ENCODE data around the gene KRT71. TPM values are rescaled to one million over a fixed set of nuclear protein-coding genes. Genes with fewer than 3 reads are reported as not detected.
"Not testable (repeated sequence)": the region's sequence is repeated elsewhere in the genome, so short reads cannot be mapped to it uniquely, and the experiment has no call there.

Gene KRT71
- polyA plus RNA-seq, 1 experiment, result not detected

DNA sequence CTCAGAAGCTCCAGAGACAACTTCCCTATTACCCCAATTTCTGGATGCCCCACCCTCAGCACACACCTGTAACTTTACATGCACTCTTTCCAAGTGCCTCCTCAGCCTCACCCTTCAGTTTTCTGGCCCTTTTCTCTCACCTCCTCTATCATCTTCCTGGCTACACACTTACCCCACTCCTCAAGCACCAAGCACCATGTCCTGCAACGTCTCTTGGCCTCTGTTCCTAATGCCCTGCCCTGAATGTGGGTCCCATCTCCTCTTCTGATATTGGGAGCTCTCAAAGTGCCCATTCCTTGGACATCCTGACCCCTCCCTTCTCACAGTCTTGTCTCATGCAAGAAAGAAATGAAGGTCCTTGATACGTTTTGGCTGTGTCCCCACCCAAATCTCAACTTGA lies 47.1 kb upstream of the KRT71 start:
- H3K27me3 ChIP-seq (ENCODE audit: control insufficient read depth, insufficient read depth, low read length), result peaks cover 21% of the 10 kb centered on the region
- ChIA-PET CTCF (interaction anchor here (1.0 to 1.1 kb wide), 2 partner anchors 17 to 285 kb away, joined by 3 read pairs; no protein-coding TSS in a partner anchor), POLR2A (no interaction called here)
- no peaks in the 10 kb centered on the region for H3K36me3 ChIP-seq (ENCODE audit: control insufficient read depth, insufficient read depth, low read length)
- no peak for DNase-seq (ENCODE audit: low read depth)
- TF ChIP-seq, protein P1, sequence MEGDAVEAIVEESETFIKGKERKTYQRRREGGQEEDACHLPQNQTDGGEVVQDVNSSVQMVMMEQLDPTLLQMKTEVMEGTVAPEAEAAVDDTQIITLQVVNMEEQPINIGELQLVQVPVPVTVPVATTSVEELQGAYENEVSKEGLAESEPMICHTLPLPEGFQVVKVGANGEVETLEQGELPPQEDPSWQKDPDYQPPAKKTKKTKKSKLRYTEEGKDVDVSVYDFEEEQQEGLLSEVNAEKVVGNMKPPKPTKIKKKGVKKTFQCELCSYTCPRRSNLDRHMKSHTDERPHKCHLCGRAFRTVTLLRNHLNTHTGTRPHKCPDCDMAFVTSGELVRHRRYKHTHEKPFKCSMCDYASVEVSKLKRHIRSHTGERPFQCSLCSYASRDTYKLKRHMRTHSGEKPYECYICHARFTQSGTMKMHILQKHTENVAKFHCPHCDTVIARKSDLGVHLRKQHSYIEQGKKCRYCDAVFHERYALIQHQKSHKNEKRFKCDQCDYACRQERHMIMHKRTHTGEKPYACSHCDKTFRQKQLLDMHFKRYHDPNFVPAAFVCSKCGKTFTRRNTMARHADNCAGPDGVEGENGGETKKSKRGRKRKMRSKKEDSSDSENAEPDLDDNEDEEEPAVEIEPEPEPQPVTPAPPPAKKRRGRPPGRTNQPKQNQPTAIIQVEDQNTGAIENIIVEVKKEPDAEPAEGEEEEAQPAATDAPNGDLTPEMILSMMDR (IDR thresholded peaks at IDR 0.05; ENCODE audit: insufficient read depth, low read depth, low read length), result no peak
- H3K4me3 ChIP-seq (ENCODE audit: low read depth, low read length), result no peak overlapping the region

DNA sequence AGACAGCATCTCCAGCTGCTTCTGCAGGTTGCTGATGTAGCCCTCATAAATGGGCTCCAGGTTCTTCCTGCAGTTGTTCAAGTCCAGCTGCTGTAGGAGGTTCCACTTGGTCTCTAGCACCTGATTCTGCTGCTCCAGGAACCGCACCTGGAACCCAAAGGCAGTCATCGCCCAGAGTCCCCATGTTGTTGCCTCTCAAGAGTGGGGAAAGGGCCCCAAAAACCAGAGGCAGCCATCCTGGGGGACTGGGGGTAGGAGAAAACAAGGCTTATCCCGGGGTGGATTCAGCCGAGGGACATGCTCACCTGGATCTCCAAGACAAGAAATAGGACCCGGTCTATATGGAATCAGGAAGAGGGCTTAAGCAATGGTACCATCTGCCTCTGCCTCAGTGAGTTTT lies 46.0 kb upstream of the KRT71 start:
- CTCF ChIA-PET, result interaction anchor here (1.0 to 1.1 kb wide), 2 partner anchors 16 to 287 kb away, joined by 3 read pairs; no protein-coding TSS in a partner anchor
- POLR2A ChIA-PET, result no interaction called here
- TF ChIP-seq, protein P1 (IDR thresholded peaks at IDR 0.05; ENCODE audit: insufficient read depth, low read depth, low read length), result no peak
- no peak overlapping the region for H3K4me3 ChIP-seq (ENCODE audit: low read depth, low read length)
- no peaks in the 10 kb centered on the region for H3K36me3 ChIP-seq (ENCODE audit: control insufficient read depth, insufficient read depth, low read length)
- no peak for DNase-seq (ENCODE audit: low read depth)
- peaks cover 17% of the 10 kb centered on the region for H3K27me3 ChIP-seq (ENCODE audit: control insufficient read depth, insufficient read depth, low read length)

DNA sequence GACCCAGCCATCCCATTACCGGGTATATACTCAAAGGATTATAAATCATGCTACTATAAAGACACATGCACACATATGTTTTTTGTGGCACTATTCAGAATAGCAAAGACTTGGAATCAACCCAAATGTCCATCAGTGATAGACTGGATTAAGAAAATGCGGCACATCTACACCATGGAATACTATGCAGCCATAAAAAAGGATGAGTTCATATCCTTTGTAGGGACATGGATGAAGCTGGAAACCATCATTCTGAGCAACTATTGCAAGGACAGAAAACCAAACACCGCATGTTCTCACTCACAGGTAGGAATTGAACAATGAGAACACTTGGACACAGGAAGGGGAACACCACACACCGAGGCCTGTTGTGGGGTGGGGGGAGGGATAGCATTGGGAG lies 41.3 kb upstream of the KRT71 start:
- CTCF ChIA-PET, result interaction anchor here (2.1 to 3.4 kb wide), 2 partner anchors 12 to 286 kb away, joined by 5 to 13 read pairs; no protein-coding TSS in a partner anchor
- POLR2A ChIA-PET; H3K36me3 ChIP-seq (ENCODE audit: control insufficient read depth, insufficient read depth, low read length); DNase-seq (ENCODE audit: low read depth); H3K4me3 ChIP-seq (ENCODE audit: low read depth, low read length): not testable (repeated sequence)
- peaks cover 13% of the 10 kb centered on the region for H3K27me3 ChIP-seq (ENCODE audit: control insufficient read depth, insufficient read depth, low read length)

DNA sequence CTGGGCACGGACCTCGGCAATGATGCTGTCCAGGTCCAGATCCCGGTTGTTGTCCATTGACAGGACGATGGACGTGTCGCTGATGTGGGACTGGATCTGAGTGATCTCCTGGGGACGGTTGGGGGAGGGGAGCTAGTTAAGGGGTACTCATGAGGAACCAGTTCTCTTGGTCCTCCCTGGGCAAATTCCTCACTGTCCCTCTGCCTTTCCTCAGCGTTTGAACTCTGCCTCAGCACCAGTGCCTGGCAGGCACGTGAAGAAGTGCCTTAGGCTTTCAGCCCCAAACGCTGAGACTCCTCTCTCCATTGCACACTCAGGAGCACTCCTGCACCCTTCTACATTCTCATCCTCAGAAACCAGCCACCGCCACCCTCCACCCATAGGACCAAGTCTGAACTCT lies 38.6 kb upstream of the KRT71 start:
- CTCF ChIA-PET, result interaction anchor here (1.6 to 2.4 kb wide), 2 partner anchors 274 to 288 kb away, joined by 5 to 7 read pairs; no protein-coding TSS in a partner anchor
- Histone ChIP-seq H3K36me3 (ENCODE audit: control insufficient read depth, insufficient read depth, low read length) (no peaks in the 10 kb centered on the region), H3K27me3 (ENCODE audit: control insufficient read depth, insufficient read depth, low read length) (peaks cover 11% of the 10 kb centered on the region), H3K4me3 (ENCODE audit: low read depth, low read length) (no peak overlapping the region)
- POLR2A ChIA-PET, result no interaction called here
- TF ChIP-seq, protein P1 (IDR thresholded peaks at IDR 0.05; ENCODE audit: insufficient read depth, low read depth, low read length), result no peak
- DNase-seq (ENCODE audit: low read depth), result no peak

DNA sequence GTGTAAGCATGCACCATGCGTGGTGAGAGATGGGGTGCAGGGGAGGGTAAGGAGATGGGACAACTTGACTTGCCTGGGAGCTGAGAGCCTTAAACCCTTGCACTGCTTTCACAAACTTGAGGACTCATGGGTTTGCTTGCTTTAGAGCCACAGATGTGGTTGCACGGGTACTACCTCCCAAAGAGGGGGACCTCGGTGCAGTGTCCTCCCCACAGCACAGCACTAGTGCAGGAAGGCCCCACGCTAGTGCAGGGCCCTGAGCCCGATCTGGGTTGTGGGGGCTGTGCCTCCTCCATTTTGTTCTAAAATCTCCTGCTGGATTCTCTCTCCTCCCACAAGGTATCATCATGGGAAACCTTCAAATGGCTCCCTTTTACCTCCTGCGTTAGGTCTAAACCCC lies 37.1 kb upstream of the KRT71 start:
- DNase-seq (ENCODE audit: low read depth), result no peak
- H3K4me3 ChIP-seq (ENCODE audit: low read depth, low read length), result no peak overlapping the region
- H3K36me3 ChIP-seq (ENCODE audit: control insufficient read depth, insufficient read depth, low read length), result no peaks in the 10 kb centered on the region
- TF ChIP-seq, protein P1 (IDR thresholded peaks at IDR 0.05; ENCODE audit: insufficient read depth, low read depth, low read length), result no peak
- H3K27me3 ChIP-seq (ENCODE audit: control insufficient read depth, insufficient read depth, low read length), result peaks cover 16% of the 10 kb centered on the region
- ChIA-PET CTCF (interaction anchor here (1.0 to 17.2 kb wide), 5 partner anchors 9 to 391 kb away, joined by 4 to 283 read pairs (median 6); no protein-coding TSS in a partner anchor), POLR2A (no interaction called here)

DNA sequence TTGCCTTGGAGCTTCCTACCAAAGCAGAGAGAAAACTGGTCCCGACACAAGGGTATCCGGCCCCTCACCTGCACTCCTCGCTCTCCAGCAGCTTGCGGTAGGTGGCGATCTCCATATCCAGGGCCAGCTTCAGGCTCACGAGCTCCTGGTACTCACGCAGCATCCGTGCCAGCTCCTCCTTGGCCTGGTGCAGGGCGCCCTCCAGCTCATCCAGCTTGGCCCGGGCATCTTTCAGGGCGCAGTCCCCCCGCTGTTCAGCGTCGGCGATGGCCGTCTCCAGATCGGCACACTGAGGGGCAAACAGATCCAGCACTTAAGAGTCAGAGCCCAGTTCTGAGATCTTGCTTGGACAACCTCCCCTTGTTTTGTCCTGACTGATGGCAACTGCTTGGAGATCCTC lies 34.6 kb upstream of the KRT71 start:
- H3K4me3 ChIP-seq (ENCODE audit: low read depth, low read length), result no peak overlapping the region
- POLR2A ChIA-PET, result no interaction called here
- CTCF ChIA-PET, result interaction anchor here (0.6 to 17.2 kb wide), 3 partner anchors 64 to 292 kb away, joined by 3 to 283 read pairs (median 5); partner anchors contain the start of gene KRT2
- H3K27me3 ChIP-seq (ENCODE audit: control insufficient read depth, insufficient read depth, low read length), result peaks cover 17% of the 10 kb centered on the region
- DNase-seq (ENCODE audit: low read depth), result no peak
- H3K36me3 ChIP-seq (ENCODE audit: control insufficient read depth, insufficient read depth, low read length), result no peaks in the 10 kb centered on the region
- TF ChIP-seq, protein P1 (IDR thresholded peaks at IDR 0.05; ENCODE audit: insufficient read depth, low read depth, low read length), result no peak

All from BJ (cell line).